Measurements from ENCODE around the gene UBAP1L. TPM values are rescaled to one million over a fixed set of nuclear protein-coding genes. Genes with fewer than 3 reads are reported as not detected.

Gene UBAP1L
- 1.8 TPM for total RNA-seq
- long read RNA-seq, result 0 reads

DNA sequence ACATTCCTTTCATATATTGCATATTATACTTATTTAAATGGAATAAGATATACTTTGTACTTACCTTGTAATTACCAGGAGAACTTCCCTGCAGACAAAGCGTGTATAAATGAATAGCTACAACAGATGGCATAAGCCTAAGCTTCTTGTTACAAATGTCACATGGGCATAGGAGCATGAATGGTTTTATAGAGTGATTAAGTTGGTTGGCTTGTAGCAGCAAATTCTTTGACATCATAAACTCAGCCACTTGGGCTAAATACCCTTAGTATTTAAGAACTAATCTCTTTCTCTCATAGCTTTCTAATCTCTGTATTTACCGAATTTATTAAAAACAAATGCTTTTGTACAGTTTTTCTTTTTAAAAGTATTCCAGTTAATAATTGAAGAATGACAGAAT lies at the start of gene UBAP1L:
Gene UBAP1L, minus strand, starts transcription at position 115 of the 400 bp plus-strand sequence. CDS start 8,985 bp downstream, outside the sequence.
- intact Hi-C loops (cut with micrococcal nuclease), result no loop called here
- no peak within 1 kb of the TSS for H3K4me3 ChIP-seq
- H3K27me3 ChIP-seq (ENCODE audit: low read depth), result no peaks in the 10 kb centered on the region
- TF ChIP-seq, protein P1, sequence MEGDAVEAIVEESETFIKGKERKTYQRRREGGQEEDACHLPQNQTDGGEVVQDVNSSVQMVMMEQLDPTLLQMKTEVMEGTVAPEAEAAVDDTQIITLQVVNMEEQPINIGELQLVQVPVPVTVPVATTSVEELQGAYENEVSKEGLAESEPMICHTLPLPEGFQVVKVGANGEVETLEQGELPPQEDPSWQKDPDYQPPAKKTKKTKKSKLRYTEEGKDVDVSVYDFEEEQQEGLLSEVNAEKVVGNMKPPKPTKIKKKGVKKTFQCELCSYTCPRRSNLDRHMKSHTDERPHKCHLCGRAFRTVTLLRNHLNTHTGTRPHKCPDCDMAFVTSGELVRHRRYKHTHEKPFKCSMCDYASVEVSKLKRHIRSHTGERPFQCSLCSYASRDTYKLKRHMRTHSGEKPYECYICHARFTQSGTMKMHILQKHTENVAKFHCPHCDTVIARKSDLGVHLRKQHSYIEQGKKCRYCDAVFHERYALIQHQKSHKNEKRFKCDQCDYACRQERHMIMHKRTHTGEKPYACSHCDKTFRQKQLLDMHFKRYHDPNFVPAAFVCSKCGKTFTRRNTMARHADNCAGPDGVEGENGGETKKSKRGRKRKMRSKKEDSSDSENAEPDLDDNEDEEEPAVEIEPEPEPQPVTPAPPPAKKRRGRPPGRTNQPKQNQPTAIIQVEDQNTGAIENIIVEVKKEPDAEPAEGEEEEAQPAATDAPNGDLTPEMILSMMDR (IDR thresholded peaks at IDR 0.05; ENCODE audit: borderline replicate concordance), result no peak
- H3K27ac ChIP-seq (replicated peaks), result no peak within 1 kb of the TSS
- DNase-seq, result no peak
- H3K4me1 ChIP-seq, result peaks cover 3% of the 10 kb centered on the region
- H3K36me3 ChIP-seq, result peaks cover 78% of the 10 kb centered on the region
- no peaks in the 10 kb centered on the region for H3K9me3 ChIP-seq (replicated peaks)

DNA sequence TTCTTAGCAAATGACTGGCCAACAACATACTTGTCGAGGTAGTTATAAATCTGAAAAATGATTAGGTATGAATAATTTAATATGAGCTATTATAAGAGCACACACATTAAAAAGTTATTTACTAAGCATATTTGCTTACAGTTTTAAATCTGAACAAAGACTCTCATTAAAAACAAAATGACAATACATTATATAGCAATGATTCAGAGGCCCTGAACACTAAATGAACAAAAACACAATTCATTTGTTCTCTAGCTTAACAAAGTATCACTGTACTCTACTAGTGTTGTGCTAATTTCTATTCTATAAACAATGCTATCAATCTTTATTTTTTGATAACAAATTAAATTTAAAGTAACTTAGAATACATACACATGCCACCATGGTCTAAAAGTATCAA lies 49.1 kb upstream of the UBAP1L start:
- DNase-seq, result no peak
- peaks cover 42% of the 10 kb centered on the region for H3K36me3 ChIP-seq

DNA sequence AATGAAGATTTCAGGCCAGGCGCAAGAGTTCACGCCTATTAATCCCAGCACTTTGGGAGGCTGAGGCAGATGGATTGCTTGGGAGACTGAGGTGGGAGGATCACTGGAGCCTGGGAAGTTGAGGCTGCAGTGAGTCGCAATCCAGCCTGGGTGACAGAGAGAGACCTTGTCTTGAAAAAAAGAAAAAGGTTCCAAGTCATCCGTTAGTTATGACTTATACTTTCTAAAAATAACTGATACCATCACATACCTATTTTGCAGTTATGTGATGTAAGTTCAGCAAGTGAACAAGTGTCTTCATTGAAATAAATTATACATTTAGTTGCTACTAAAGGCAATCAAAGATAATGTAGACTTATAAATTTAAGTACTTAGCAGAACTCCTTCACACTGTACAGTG lies 48.0 kb upstream of the UBAP1L start:
- Histone ChIP-seq H3K36me3 (peaks cover 45% of the 10 kb centered on the region), H3K27me3 (ENCODE audit: low read depth) (no peaks in the 10 kb centered on the region), H3K4me1 (peaks cover 14% of the 10 kb centered on the region), H3K27ac (replicated peaks) (no peak overlapping the region), H3K9me3 (replicated peaks) (no peaks in the 10 kb centered on the region), H3K4me3 (no peak overlapping the region)
- no peak for DNase-seq
- TF ChIP-seq, protein P1 (IDR thresholded peaks at IDR 0.05; ENCODE audit: borderline replicate concordance), result no peak
- intact Hi-C loops (cut with micrococcal nuclease), result no loop called here

More for the DNA sequence above, 49.1 kb upstream of the UBAP1L start:
- Histone ChIP-seq H3K4me3 (no peak overlapping the region), H3K4me1 (peaks cover 14% of the 10 kb centered on the region), H3K27me3 (ENCODE audit: low read depth) (no peaks in the 10 kb centered on the region), H3K27ac (replicated peaks) (no peak overlapping the region), H3K9me3 (replicated peaks) (no peaks in the 10 kb centered on the region)
- TF ChIP-seq, protein P1 (IDR thresholded peaks at IDR 0.05; ENCODE audit: borderline replicate concordance), result no peak
- intact Hi-C loops (cut with micrococcal nuclease), result no loop called here

DNA sequence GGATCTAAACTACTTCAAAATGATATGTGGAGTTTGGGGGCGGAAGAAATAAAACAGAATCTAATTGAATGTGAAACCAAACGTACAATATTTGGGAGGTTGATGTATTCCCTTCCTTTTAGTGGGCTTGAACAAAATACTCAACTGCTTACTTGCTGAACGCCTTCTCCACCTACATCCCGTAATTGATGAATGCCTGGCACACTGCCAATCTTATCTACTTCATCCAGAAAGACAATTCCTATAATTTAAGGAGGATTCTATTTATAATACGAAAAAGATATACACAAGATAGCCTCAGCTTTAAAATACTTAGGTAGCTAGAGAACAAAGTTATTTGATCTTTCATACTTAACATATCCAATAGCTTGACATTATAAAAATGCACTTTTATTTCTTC lies 41.7 kb upstream of the UBAP1L start:
- DNase-seq, result no peak
- no peak overlapping the region for H3K27ac ChIP-seq (replicated peaks)
- no peaks in the 10 kb centered on the region for H3K9me3 ChIP-seq (replicated peaks)
- no peak overlapping the region for H3K4me3 ChIP-seq
- intact Hi-C loops (cut with micrococcal nuclease), result no loop called here
- H3K4me1 ChIP-seq, result peaks cover 8% of the 10 kb centered on the region
- TF ChIP-seq, protein P1 (IDR thresholded peaks at IDR 0.05; ENCODE audit: borderline replicate concordance), result no peak
- H3K36me3 ChIP-seq, result peaks cover 80% of the 10 kb centered on the region
- H3K27me3 ChIP-seq (ENCODE audit: low read depth), result no peaks in the 10 kb centered on the region

DNA sequence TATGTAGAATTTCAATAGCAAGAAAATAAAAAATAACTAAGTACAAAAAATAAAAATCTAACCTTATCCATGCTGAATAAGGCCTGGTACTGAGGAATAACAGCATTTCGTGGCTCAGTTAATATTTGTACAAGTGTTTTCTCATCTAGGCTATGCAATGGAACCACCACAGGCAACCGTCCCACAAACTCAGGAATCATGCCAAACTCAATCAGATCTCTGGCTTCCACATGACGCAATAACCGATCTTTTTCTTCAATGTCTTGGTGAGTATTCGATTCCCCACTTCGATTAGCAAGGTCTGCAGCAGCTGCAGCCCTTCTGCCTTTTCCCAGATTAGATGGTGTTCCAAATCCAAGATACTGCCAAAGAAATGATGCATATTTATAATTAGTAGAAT lies 39.7 kb upstream of the UBAP1L start:
- TF ChIP-seq, protein P1 (IDR thresholded peaks at IDR 0.05; ENCODE audit: borderline replicate concordance), result no peak
- intact Hi-C loops (cut with micrococcal nuclease), result no loop called here
- DNase-seq, result no peak

More for the DNA sequence above, 39.7 kb upstream of the UBAP1L start:
- no peaks in the 10 kb centered on the region for H3K9me3 ChIP-seq (replicated peaks)
- H3K36me3 ChIP-seq, result peaks cover 92% of the 10 kb centered on the region
- H3K27ac ChIP-seq (replicated peaks), result no peak overlapping the region
- no peaks in the 10 kb centered on the region for H3K27me3 ChIP-seq (ENCODE audit: low read depth)
- no peak overlapping the region for H3K4me3 ChIP-seq
- H3K4me1 ChIP-seq, result peaks cover 8% of the 10 kb centered on the region

Data from left ventricle myocardium inferior (tissue), 1 donor.